ENCODE data around the gene PPIP5K1.

Gene PPIP5K1

DNA sequence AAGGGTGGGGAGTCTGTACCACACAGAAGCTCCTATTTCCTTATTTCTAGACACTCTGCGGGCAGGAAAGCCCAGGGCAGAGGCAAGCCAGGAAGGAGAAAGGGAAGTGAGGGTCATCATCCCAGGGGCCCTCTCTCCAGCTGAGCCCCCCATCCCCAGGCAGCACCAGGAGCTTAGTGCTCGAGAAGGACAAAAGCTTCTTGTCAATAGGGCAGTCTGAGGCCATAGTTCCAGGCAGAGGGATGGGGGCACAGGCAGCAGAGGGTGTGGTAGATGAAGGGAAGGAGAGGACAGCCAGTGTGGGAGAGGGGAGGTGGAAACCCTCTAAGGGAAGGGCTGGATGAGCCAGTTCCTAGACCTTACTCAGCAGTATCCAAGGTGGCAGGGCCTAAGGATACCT, 69.9 kb downstream of the PPIP5K1 start:
- H3K9me3 ChIP-seq (ENCODE audit: low read depth, low read length), result no peaks in the 10 kb centered on the region
- no peak for DNase-seq (ENCODE audit: low read depth, low spot score)
- H3K9ac ChIP-seq (ENCODE audit: insufficient read length), result no peak overlapping the region
- TF ChIP-seq POLR2AphosphoS5 (IDR thresholded peaks at IDR 0.05; ENCODE audit: borderline replicate concordance, low read depth, low read length) (no peak), FOXP2 (optimal IDR thresholded peaks at IDR 0.05; ENCODE audit: control extremely low read depth, extremely low read length, insufficient read depth) (no peak), EZH2 (IDR thresholded peaks at IDR 0.05) (no peak)
- peaks cover 51% of the 10 kb centered on the region for H3K36me3 ChIP-seq (ENCODE audit: insufficient read depth, low read length)
- H3K27ac ChIP-seq, result no peak overlapping the region
- H3K4me3 ChIP-seq, result no peak overlapping the region

DNA sequence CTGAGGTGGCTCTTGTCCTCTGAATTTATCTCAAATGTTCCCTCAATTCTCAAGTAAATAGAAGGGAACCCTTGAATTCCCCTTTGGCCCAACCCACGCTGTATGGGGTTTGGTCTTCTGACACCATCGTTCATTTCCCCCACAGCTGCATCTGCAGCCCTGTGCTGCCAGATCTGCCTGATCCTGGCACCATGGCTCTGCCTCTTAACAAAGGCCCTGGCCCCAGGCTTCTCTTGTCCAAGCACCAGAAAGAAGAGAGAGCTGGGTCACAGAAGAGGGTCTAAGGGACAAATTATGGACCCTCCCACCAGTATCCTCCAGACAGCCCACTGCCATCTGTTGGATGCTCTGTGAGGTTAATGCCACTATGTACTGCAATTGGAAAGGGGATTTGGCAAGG, 70.8 kb downstream of the PPIP5K1 start:
- Histone ChIP-seq H3K9me3 (ENCODE audit: low read depth, low read length) (no peaks in the 10 kb centered on the region), H3K9ac (ENCODE audit: insufficient read length) (peak overlapping the region; percentile 73), H3K36me3 (ENCODE audit: insufficient read depth, low read length) (peaks cover 42% of the 10 kb centered on the region), H3K27ac (0 out of 2 replicates have a peak overlapping the region, but pooled peaks have one; percentile 38), H3K4me3 (peak overlapping the region; percentile 94)
- no peak for DNase-seq (ENCODE audit: low read depth, low spot score)
- TF ChIP-seq EZH2 (IDR thresholded peaks at IDR 0.05) (no peak), POLR2AphosphoS5 (IDR thresholded peaks at IDR 0.05; ENCODE audit: borderline replicate concordance, low read depth, low read length) (no peak), FOXP2 (optimal IDR thresholded peaks at IDR 0.05; ENCODE audit: control extremely low read depth, extremely low read length, insufficient read depth) (no peak)

DNA sequence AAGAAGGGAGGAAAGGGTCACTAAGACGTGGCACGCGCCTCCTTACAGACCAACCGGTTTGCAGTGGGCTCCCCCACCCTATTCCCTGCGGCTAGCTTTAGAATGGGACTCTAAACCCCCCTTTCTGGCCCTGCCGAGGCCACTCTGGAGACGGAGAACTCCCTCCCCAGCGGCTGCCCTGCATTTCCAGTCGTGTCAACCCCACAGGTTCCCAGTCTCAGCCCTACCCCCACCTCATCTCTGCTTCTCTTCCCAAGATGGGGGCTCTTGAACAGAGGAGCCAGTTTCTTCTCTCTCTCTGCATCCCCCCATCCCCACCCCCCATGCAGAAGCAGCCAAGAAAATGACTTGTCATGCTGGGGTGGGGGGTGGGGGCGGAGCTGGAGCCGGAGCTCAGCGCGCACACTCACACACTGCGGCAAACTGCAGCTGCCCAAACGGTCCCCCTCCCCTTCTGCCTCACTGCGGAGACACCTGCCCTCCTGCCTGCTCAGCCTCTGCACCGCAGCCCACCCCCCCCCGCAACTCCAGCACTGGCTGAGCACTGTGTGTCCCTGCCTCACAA, 71.7 kb downstream of the PPIP5K1 start:
- Histone ChIP-seq H3K9ac (ENCODE audit: insufficient read length) (peak overlapping the region; percentile 73), H3K9me3 (ENCODE audit: low read depth, low read length) (no peaks in the 10 kb centered on the region), H3K36me3 (ENCODE audit: insufficient read depth, low read length) (peaks cover 33% of the 10 kb centered on the region), H3K27ac (peak overlapping the region; percentile 59; the same call in 1 of the 2 replicates), H3K4me3 (peak overlapping the region; percentile 94)
- TF ChIP-seq FOXP2 (optimal IDR thresholded peaks at IDR 0.05; ENCODE audit: control extremely low read depth, extremely low read length, insufficient read depth) (no peak), POLR2AphosphoS5 (IDR thresholded peaks at IDR 0.05; ENCODE audit: borderline replicate concordance, low read depth, low read length) (no peak), EZH2 (IDR thresholded peaks at IDR 0.05) (no peak)
- DNase-seq (ENCODE audit: low read depth, low spot score), result no peak

DNA sequence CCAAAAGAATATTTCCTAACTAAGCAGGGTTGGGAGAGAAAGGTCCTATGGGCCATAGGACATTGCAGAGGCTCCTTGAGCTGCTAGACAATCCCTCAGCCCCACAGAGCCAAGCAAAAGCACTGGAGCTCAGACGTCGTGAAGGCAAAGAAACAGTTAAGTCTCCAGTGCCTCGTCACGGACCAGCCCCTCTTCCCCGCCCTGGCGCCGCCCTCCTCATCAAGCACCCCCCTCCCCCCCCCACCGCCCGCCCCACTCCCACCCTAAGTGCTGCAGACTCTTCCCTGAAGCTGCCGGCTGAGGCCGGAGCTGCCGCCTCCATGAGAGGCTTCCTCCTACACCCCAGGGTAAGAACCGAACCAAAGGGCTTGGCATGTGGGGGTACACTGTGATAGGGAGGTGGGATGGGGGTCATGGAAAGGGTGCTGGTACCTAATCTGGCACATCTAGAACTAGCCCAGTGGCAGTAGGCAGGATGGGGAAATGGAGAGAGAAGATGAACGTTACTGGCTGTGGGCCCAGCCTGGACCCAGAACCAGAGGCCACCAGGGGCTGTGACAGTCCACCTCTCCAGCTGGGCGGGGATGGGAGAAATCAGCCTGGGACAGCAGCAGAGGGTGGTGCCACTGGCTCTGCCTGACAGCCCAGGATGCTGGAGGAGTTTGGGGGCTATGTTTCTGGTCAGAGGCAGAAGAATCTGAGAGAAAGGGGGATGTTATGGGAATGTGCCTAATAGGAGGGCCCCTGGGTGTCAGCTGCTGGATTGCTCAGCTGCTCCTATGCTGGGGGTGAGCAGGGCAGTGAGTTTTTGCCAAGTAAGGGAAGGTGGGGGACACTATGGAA, 72.4 kb downstream of the PPIP5K1 start, which contains the start of gene MAP1A:
TSS of gene MAP1A (plus strand) at position 255 of the 843 bp plus-strand sequence. CDS start 3,866 bp downstream, outside the sequence.
- no peaks in the 10 kb centered on the region for H3K9me3 ChIP-seq (ENCODE audit: low read depth, low read length)
- H3K27ac ChIP-seq, result peak within 1 kb of the TSS; percentile 62; the same call in 1 of the 2 replicates
- H3K4me3 ChIP-seq, result peak within 1 kb of the TSS; percentile 94
- peaks cover 26% of the 10 kb centered on the region for H3K36me3 ChIP-seq (ENCODE audit: insufficient read depth, low read length)
- peak within 1 kb of the TSS; percentile 73 for H3K9ac ChIP-seq (ENCODE audit: insufficient read length)
- DNase-seq (ENCODE audit: low read depth, low spot score), result no peak
- TF ChIP-seq EZH2 (IDR thresholded peaks at IDR 0.05) (no peak), POLR2AphosphoS5 (IDR thresholded peaks at IDR 0.05; ENCODE audit: borderline replicate concordance, low read depth, low read length) (peak; percentile 52; the same call in 1 of the 2 replicates)

DNA sequence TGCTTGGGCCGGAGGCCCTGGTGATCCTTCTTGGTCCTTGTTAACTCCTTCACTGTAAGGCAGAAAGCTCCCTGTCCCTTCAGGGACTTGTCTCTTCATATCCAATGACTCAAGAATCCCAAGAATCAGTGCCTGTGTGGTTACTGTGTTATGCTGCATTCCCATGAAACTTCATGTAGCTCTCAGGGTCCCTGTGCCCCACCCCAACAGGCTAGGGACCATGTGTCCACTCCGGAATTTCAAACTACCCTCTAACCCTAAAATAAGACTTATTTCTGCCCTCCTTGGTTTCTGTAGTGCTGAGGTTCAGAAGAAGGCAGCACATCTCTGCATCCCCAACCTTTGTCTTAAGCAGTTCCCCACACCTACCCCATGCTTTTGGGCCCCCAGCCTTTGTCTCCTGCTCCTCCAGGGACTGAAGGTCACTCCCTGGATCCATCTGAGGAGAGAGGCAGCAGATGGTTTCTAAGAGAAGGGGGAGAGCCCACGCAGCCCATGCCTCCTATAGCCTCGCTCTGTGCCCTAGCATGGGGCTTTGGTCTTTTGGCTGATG, 73.1 kb downstream of the PPIP5K1 start:
- H3K9me3 ChIP-seq (ENCODE audit: low read depth, low read length), result no peaks in the 10 kb centered on the region
- TF ChIP-seq POLR2AphosphoS5 (IDR thresholded peaks at IDR 0.05; ENCODE audit: borderline replicate concordance, low read depth, low read length) (no peak), EZH2 (IDR thresholded peaks at IDR 0.05) (no peak), FOXP2 (optimal IDR thresholded peaks at IDR 0.05; ENCODE audit: control extremely low read depth, extremely low read length, insufficient read depth) (no peak)
- DNase-seq (ENCODE audit: low read depth, low spot score), result no peak
- peak overlapping the region; percentile 64 for H3K9ac ChIP-seq (ENCODE audit: insufficient read length)
- peak overlapping the region; percentile 62; the same call in 1 of the 2 replicates for H3K27ac ChIP-seq
- H3K36me3 ChIP-seq (ENCODE audit: insufficient read depth, low read length), result peaks cover 19% of the 10 kb centered on the region
- peak overlapping the region; percentile 94 for H3K4me3 ChIP-seq

DNA sequence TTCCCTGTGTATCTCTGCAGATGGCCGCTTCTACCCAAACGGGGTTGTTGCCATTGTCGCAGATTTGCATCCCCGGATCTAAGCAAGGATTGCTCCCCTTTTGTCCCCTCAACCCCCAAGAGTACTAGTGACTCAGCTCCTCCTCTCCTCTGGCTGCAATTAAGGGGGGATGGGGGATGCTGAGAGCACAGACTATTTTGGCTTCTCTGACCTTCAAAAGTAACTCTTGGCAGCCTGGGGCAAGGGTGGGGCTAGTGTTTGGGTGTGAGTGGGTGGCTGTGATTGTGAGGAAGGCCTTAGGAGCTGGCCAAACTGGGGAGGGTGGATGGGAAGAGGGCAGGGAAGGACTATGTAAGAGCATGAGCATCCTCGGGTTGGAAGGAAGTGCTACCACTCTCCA, 73.8 kb downstream of the PPIP5K1 start:
- no peak for DNase-seq (ENCODE audit: low read depth, low spot score)
- H3K9ac ChIP-seq (ENCODE audit: insufficient read length), result no peak overlapping the region
- TF ChIP-seq FOXP2 (optimal IDR thresholded peaks at IDR 0.05; ENCODE audit: control extremely low read depth, extremely low read length, insufficient read depth) (no peak), EZH2 (IDR thresholded peaks at IDR 0.05) (no peak)
- no peaks in the 10 kb centered on the region for H3K9me3 ChIP-seq (ENCODE audit: low read depth, low read length)
- peak overlapping the region; percentile 94 for H3K4me3 ChIP-seq
- H3K36me3 ChIP-seq (ENCODE audit: insufficient read depth, low read length), result peaks cover 12% of the 10 kb centered on the region; the same call in 1 of the 2 replicates
- H3K27ac ChIP-seq, result peak overlapping the region; percentile 62; the same call in 1 of the 2 replicates

DNA sequence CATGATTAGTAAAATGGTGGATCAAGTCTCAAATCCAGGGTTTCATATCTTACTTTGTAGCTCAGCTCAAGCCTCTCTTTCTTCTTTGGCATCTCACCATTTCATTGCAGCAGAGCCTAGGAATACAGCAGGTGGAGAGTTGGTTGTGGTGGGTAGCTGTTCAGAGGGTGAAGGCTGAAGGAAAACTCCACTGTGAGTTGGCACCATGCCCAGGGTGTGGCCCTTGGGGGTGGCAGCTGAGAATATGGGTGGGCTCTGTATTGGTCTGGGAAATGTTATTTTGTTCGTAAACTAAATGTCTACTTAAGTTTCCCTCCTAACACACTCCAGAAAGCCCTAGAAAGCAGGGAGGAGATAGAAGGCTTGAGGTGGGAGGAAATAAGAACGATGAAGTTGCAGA, 74.3 kb downstream of the PPIP5K1 start:
- H3K9me3 ChIP-seq (ENCODE audit: low read depth, low read length), result no peaks in the 10 kb centered on the region
- TF ChIP-seq FOXP2 (optimal IDR thresholded peaks at IDR 0.05; ENCODE audit: control extremely low read depth, extremely low read length, insufficient read depth), result no peak
- H3K9ac ChIP-seq (ENCODE audit: insufficient read length), result no peak overlapping the region
- H3K27ac ChIP-seq, result 0 out of 2 replicates have a peak overlapping the region, but pooled peaks have one; percentile 22
- H3K36me3 ChIP-seq (ENCODE audit: insufficient read depth, low read length), result peaks cover 7% of the 10 kb centered on the region; the same call in 1 of the 2 replicates
- no peak for DNase-seq (ENCODE audit: low read depth, low spot score)
- no peak overlapping the region for H3K4me3 ChIP-seq

DNA sequence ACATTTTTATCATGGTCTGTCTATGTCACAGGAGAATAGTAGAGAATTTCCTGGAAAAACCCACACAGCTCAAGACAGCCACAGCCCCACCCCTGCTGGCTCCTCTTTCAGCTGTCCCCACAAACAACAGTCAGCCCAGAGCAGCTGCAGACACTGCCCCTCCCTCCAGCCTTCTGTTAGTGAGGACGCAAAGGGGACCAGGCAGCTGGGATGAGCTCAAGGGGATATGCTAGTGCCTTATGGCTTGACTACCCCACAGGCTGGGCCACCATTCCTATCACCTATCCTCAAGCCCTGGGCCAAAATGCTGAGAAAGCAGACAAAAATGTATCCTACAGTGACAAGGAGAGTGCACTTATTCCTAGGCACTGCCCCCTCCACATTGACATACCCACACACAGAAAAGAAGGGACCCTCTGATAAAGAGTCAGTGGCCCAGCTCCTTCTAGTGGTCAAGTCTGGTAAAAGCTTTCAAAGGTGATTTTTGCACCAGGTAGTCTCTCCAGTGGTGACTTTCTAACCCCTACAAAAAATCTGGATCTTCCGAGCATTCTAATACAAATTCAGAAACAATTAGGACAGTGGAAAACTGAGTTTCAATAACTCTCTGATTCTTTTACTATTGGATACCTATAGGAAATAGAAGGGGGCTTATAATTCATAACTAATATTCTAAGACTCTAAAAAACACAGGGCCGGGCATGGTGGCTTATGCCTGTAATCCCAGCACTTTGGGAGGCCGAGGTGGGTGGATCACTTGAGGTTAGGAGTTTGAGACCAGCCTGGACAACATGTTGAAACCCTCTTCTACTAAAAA, 75.6 kb downstream of the PPIP5K1 start:
- H3K9ac ChIP-seq (ENCODE audit: insufficient read length), result no peak overlapping the region

More for the DNA sequence above, 75.6 kb downstream of the PPIP5K1 start:
- Histone ChIP-seq H3K36me3 (ENCODE audit: insufficient read depth, low read length) (no peaks in the 10 kb centered on the region), H3K4me3 (no peak overlapping the region), H3K9me3 (ENCODE audit: low read depth, low read length) (no peaks in the 10 kb centered on the region), H3K27ac (no peak overlapping the region)
- DNase-seq (ENCODE audit: low read depth, low spot score), result no peak
- TF ChIP-seq FOXP2 (optimal IDR thresholded peaks at IDR 0.05; ENCODE audit: control extremely low read depth, extremely low read length, insufficient read depth) (no peak), POLR2AphosphoS5 (IDR thresholded peaks at IDR 0.05; ENCODE audit: borderline replicate concordance, low read depth, low read length) (no peak), EZH2 (IDR thresholded peaks at IDR 0.05) (no peak)
